T-helper 1 cell treated with Interleukin-12 subunit alpha and Interleukin-12 subunit beta and Interleukin-4 antibody, amounts not matched to agents 30 μg/mL and 1 μg/mL, for 36 hours (primary cell): ENCODE measurements around the gene C7.
"Not testable (repeated sequence)": the region's sequence is repeated elsewhere in the genome, so short reads cannot be mapped to it uniquely, and the experiment has no call there.

Source experiments
- H3K27ac Mint-ChIP-seq: one replicate; pipeline ENCODE4 v1.8.0; 2021; ENCODE audit warnings: mild to moderate bottlenecking, mixed read lengths
- H3K27me3 Mint-ChIP-seq: one replicate; pipeline ENCODE4 v1.8.0; 2021; ENCODE audit warnings: low read depth, mixed read lengths
- H3K36me3 Mint-ChIP-seq: one replicate; pipeline ENCODE4 v1.8.0; 2021; ENCODE audit warnings: low read depth, mixed read lengths
- H3K4me1 Mint-ChIP-seq: one replicate; pipeline ENCODE4 v1.8.0; 2021; ENCODE audit warnings: low read depth, mixed read lengths
- H3K4me3 Mint-ChIP-seq: one replicate; pipeline ENCODE4 v1.8.0; 2021; ENCODE audit warnings: mild to moderate bottlenecking, moderate library complexity, mixed read lengths
- H3K9me3 Mint-ChIP-seq: one replicate; pipeline ENCODE4 v1.8.0; 2021; ENCODE audit warnings: mixed read lengths

The C7 gene

DNA sequence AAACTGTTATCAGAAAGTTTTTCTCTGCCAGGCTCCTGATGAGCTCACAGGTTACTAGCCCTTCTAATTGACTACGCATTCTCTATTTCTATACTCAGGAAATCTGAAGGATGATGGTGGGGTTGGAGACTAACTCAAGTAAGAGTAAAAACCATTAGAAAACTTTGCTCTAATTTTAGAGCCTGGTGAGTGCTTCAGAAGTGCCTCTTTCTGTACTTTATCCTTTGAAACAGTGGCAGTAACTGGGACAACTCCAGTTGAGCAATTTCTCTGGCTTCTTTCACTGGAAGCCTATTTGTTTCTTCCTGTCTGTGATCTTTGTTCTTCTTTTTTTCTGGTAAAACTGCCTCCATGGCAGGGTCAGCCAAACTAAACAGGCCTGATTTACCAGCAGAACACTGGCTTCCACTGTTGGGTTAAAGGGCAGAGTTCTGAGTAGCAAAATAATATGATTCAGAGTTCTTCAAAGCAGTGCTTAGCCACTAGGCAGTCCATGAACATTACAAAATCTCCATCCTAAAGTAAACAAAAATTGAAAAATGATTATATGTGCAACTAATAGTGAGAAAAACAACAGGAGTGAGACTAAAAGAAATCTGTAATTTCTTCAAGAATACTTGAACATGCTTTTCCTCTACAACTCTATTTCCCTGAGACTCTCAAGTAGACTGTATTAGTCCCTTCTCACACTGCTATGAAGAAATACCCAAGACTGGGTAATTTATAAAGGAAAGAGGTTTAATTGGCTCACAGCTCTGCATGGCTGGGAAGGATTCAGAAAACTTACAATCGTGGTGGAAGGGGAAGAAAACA is 82.1 kb downstream of the C7 start:
- Mint-ChIP-seq H3K27me3 (no peaks in the 10 kb centered on the region), H3K9me3 (peaks cover 4% of the 10 kb centered on the region), H3K4me1 (no peaks in the 10 kb centered on the region), H3K27ac (no peak overlapping the region), H3K4me3 (no peak overlapping the region), H3K36me3 (no peaks in the 10 kb centered on the region)

DNA sequence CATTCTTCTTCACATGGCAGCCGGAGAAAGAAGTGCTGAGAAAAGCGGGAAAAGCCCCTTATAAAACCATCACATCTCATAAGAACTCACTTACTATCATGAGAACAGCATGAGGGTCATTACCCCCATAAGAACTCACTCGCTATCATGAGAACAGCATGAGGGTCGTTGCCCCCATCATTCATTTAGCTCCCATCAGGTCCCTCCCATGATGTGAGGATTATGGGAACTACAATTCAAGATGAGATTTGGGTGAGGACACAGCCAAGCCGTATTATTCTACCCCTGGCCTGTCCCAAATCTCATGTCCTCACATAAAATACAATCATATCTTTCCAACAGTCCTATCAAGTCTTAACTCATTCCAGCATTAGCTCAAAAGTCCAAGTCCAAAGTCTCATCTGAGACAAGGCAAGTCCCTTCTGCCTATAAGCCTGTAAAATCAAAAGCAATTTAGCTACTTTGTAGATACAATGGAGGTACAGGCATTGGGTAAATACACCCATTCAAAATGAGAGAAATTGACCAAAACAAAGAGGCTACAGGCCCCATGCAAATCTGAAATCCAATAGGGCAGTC is 82.8 kb downstream of the C7 start:
- Mint-ChIP-seq H3K36me3 (no peaks in the 10 kb centered on the region), H3K27ac (no peak overlapping the region), H3K4me1 (no peaks in the 10 kb centered on the region), H3K27me3 (no peaks in the 10 kb centered on the region), H3K4me3 (no peak overlapping the region), H3K9me3 (peaks cover under 1% of the 10 kb centered on the region)

DNA sequence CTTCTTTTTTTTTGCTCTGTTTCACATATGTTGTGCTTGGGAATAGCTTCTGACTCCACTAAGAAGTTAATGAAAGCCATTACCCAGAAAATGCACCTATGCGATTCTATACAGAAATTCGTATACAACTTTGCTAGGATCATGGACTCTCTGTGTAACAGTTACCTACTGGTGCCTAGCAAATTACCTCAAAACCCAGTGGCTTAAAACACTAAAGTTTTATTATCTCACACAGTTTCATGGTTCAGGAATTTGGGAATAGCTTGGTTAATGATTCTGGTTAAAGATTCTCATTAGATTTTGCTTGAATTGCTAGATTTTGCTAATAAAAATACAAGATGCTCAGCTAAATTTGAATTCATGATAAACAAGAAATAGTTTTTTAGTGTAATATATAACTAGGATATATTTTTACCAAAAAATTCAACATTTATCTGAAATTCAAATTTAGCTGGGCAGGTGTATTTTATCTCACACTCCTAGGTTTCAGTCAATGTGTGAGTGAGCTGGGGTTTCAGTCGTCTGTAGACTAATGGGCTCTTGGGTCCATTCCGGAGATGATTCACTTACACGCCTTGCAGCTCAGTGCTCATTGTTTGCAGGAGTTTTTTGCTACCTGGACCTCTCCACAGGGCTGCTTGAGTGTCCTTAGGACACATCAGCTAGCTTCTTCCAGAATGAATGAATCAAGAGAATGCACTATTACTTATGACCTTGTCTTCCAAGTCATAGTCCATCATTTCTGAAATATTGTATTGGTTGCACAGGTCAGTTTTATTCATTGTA is 86.7 kb downstream of the C7 start:
- no peaks in the 10 kb centered on the region for H3K9me3 Mint-ChIP-seq
- no peaks in the 10 kb centered on the region for H3K36me3 Mint-ChIP-seq
- no peak overlapping the region for H3K27ac Mint-ChIP-seq
- H3K4me3 Mint-ChIP-seq, result no peak overlapping the region
- H3K4me1 Mint-ChIP-seq, result no peaks in the 10 kb centered on the region
- H3K27me3 Mint-ChIP-seq, result no peaks in the 10 kb centered on the region

DNA sequence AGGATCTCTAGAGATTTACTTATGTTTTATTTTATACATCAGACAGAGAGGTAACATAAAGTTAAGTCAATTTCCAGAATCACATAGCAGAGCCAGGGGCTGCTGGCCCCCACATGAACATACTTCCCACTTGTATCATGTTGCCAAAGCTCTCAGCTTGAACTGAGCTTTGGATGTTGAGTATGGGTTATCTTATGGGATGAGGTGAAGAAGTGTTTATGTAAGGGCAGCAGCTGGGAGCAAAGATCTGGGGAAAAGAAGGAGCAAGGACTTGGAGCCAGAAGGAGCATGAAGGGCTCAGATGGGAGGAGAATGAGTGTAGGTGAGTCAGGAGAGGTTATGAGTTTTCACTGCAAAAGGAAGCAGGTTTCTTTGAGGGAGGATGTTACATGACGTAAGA is 89.8 kb downstream of the C7 start:
- Mint-ChIP-seq H3K4me3 (no peak overlapping the region), H3K27me3 (no peaks in the 10 kb centered on the region), H3K9me3 (no peaks in the 10 kb centered on the region), H3K27ac (no peak overlapping the region), H3K36me3 (no peaks in the 10 kb centered on the region), H3K4me1 (no peaks in the 10 kb centered on the region)

DNA sequence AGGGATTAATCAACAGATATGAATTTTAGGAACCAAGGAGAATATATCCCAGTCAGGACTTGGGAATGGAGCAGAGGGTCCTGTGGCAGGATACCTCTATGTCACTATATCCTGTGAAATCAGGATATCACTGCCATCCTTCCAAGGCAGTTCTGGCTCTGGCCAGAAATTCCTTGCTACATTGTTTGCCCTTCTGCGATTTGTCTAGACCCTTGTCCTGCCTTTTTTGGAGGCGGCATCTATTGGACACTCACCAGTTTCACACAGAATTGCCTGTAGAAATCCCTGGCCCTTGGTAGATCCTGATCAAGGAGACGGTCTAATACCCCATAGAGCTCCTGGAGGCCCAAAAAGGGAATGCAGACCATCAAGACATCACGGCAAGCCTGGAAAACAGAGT is 90.7 kb downstream of the C7 start:
- Mint-ChIP-seq H3K9me3 (no peaks in the 10 kb centered on the region), H3K4me3 (no peak overlapping the region), H3K27ac (no peak overlapping the region), H3K4me1 (no peaks in the 10 kb centered on the region), H3K36me3 (no peaks in the 10 kb centered on the region), H3K27me3 (no peaks in the 10 kb centered on the region)

DNA sequence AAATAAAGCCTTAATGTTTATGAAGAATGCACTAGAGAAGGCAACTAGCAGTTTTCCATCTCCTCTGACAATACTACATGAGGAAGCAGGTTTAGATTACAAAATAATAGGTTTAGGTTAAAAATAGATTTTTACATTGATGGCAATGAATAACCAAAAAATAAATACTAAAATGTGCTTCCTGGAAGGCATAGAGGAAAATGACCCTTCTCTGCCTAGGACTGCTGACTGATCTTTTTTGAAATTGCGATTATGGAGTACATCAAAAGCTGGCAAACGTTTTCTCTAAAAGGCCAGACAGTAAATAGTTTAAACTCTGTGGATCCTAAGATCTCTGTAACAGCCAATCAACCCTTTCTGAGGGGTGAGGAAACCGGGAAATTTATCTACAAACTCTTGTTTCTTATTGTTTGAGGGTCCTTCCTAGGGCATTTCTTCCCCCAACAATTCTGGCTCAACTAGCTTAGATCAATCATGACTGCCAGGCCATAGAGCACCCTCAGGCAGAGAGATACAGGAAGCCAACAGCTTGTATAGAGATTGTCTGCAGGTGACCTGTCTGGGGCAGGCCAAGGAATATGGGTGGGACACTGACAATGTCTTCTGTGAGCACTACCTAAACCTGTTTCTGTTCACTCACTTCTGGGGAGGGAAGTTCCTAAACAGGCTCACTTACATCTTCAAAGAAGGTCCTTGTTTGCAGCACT is 94.5 kb downstream of the C7 start:
- H3K27ac Mint-ChIP-seq, result no peak overlapping the region
- no peaks in the 10 kb centered on the region for H3K36me3 Mint-ChIP-seq
- no peak overlapping the region for H3K4me3 Mint-ChIP-seq
- no peaks in the 10 kb centered on the region for H3K9me3 Mint-ChIP-seq
- no peaks in the 10 kb centered on the region for H3K27me3 Mint-ChIP-seq
- no peaks in the 10 kb centered on the region for H3K4me1 Mint-ChIP-seq

DNA sequence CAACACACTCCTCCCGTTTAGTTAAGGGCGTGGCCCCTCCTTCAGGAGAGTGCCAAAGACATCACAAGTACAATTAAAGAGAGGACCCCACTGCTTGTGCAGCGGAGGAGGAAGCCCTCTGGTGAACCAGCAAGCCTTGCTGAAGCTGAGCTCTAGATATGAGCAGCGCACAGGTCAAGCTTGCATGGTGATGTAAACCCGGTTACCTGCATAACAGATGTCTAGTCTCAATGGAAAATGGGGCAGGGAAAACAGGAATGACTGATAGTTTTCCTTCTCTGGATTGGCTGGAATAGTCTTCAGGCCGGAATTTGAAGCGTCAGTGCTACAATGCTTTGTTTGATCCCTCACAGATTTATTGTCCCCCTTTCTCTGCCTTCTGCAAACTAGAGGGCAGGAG is 95.6 kb downstream of the C7 start:
- Mint-ChIP-seq H3K4me3 (no peak overlapping the region), H3K4me1 (no peaks in the 10 kb centered on the region), H3K36me3 (no peaks in the 10 kb centered on the region), H3K27me3 (no peaks in the 10 kb centered on the region), H3K9me3 (no peaks in the 10 kb centered on the region), H3K27ac (no peak overlapping the region)

DNA sequence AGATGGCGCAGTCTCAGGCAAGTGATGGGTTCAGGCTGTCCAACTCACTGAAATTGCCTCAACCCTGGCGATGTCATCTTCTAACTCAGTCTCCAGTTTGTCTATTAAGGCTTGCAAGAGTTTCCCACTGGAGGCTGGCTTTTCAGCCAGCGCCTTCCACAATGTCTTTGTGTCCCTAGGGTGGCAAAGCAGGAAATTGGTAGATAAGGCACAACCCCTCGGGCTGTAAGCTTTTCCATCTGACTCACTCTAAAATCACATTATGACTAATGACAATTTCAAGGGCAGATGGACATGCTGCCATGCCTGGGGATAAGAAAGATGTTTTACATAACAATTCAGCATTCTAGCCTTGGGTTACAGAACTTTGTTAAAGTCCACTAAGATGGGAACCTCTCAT is 99.9 kb downstream of the C7 start:
- no peak overlapping the region for H3K4me3 Mint-ChIP-seq
- H3K27ac Mint-ChIP-seq, result no peak overlapping the region
- peaks cover 3% of the 10 kb centered on the region for H3K27me3 Mint-ChIP-seq
- H3K9me3 Mint-ChIP-seq, result no peaks in the 10 kb centered on the region
- no peaks in the 10 kb centered on the region for H3K36me3 Mint-ChIP-seq
- no peaks in the 10 kb centered on the region for H3K4me1 Mint-ChIP-seq

DNA sequence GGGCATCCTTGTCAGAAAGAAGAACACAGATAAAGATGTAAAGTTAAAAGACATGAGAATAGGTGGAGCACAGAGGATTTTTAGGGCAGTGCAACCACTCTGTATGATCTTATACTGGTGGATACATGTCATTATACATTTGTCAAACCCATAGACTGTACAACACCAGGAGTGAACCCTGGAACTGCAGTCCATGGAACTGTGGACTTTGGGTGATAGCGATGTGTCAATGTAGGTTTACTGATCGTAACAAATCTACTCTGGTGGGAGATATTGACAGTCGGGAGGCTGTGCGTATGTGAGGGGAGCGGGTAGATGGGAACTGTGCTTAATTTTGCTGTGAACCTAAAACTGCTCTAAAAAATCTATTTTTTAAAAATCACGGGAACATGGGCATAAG is 101.3 kb downstream of the C7 start:
- Mint-ChIP-seq H3K4me3 (no peak overlapping the region), H3K27ac (no peak overlapping the region), H3K4me1 (no peaks in the 10 kb centered on the region), H3K27me3 (peaks cover 3% of the 10 kb centered on the region), H3K36me3 (no peaks in the 10 kb centered on the region), H3K9me3 (no peaks in the 10 kb centered on the region)

DNA sequence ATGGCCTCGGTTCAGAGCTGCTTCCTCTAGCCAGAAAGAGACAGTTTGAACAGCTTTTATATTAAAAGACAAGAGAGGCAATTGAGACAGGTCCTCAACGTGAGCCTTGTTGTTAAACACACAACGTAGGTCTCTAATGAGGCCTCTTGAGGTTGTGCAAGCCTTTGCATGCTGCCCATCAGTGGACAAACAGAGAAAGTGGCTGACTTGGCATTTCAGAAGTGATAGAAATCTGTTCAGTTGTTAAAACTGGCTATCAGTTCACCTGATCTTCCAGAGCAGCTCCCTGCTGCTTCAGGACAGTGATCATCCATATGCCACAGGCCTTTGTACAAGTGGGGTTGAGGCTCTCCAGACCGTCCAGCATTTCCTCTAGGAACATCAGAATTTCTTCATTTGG is 103.0 kb downstream of the C7 start:
- Mint-ChIP-seq H3K27ac (no peak overlapping the region), H3K27me3 (peaks cover 3% of the 10 kb centered on the region), H3K36me3 (no peaks in the 10 kb centered on the region), H3K9me3 (no peaks in the 10 kb centered on the region), H3K4me3 (no peak overlapping the region), H3K4me1 (no peaks in the 10 kb centered on the region)

DNA sequence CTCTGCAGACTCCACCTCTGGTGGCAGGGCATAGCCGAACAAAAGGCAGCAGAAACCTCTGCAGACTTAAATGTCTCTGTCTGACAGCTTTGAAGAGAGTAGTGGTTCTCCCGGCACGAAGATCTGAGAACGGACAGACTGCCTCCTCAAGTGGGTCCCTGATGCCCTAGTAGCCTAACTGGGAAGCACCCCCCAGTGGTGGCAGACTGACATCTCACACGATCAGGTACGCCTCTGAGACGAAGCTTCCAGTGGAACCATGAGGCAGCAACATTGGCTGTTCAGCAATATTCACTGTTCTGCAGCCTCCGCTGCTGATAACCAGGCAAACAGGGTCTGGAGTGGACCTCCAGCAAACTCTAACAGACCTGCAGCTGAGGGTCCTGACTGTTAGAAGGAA is 113.3 kb downstream of the C7 start:
- H3K36me3 Mint-ChIP-seq, H3K27me3 Mint-ChIP-seq, H3K27ac Mint-ChIP-seq, H3K4me3 Mint-ChIP-seq, H3K4me1 Mint-ChIP-seq, H3K9me3 Mint-ChIP-seq: not testable (repeated sequence)
